ENCODE measurements around the gene DDX17. TPM values are rescaled to one million over a fixed set of nuclear protein-coding genes. Genes with fewer than 3 reads are reported as not detected.

DDX17 gene
- total RNA-seq, 1 experiment from 2014 or later: 343 TPM

DNA sequence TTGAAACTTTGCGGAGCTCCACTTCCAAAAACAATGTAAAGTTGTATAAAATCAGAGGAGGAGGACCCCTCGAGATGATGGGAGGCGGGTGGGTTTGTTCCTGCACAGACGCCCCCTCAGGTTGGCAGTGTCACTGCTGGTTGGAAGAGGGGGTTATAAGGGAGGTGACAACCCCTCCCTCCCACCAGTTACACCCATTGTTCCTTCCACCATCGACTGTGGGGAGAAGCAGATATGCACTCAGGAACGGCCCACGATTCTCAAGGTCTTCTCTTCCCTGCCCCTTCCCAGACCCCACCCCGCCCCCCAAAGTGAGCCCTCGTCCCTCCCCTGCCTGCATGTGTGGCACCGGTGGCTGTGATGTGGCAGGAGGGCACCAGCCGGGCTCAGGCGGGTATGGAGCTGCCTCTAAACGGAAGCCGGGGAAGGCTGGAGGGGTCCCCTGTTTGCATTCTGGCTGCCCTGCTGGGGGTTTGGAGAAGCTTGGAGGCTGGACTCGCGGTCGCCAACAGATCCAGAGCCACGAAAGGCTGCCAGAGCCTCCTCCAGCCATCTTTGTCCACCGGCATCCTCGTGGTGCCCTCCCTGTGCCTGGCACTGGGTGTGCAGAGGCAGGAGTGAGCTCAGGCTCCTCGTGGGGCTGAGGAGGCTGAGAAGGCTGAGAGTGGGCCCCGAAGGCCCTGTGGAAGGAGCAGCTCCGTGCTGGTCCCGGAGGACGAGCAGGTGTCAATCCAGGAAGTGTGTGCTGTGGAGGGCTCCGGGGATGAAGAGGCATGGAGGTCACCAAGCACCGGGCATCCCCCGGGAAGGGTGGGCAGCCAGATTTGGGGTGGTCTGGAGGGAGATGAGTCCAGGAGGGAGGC lies 37.4 kb downstream of the DDX17 start:
- Histone ChIP-seq H3K27me3 (replicated peaks; ENCODE audit: insufficient read depth, low read depth, low read length, poor library complexity) (no peaks in the 10 kb centered on the region), H3K9me3 (ENCODE audit: low read depth, low read length, poor library complexity, severe bottlenecking) (no peaks in the 10 kb centered on the region), H3K4me1 (ENCODE audit: insufficient read depth, low read length, poor library complexity, severe bottlenecking) (peaks cover 5% of the 10 kb centered on the region), H3K27ac (ENCODE audit: low read depth, low read length, poor library complexity, severe bottlenecking) (peak overlapping the region; percentile 43), H3K4me3 (ENCODE audit: low read depth, low read length, poor library complexity, severe bottlenecking) (peak overlapping the region; percentile 51), H3K36me3 (ENCODE audit: insufficient read depth, low read length, poor library complexity, severe bottlenecking) (no peaks in the 10 kb centered on the region)
- ChIA-PET POLR2A (ENCODE audit: low non-redundant PET) (no interaction called here), CTCF (interaction anchor here (0.6 kb wide), 1 partner anchor 919 kb away, joined by 4 read pairs; no protein-coding TSS in a partner anchor)
- TF ChIP-seq CTCF (conservative IDR thresholded peaks at IDR 0.05; ENCODE audit: low read depth, low read length) (peak; percentile 36; the same call in 1 of the 2 replicates), EZH2 (IDR thresholded peaks at IDR 0.05; ENCODE audit: borderline replicate concordance, low read depth, low read length, poor library complexity, severe bottlenecking) (no peak)
- intact Hi-C loops (cut with micrococcal nuclease; ENCODE audit: unreplicated experiment): no loop called here
- BruUV-seq (replicated peaks): no TSS peak
- peak; percentile 48 for DNase-seq (ENCODE audit: low spot score)

- CTCF ChIA-PET: interaction anchor here (0.6 kb wide), 1 partner anchor 918 kb away, joined by 4 read pairs; no protein-coding TSS in a partner anchor
- DNase-seq (ENCODE audit: low spot score): peak; percentile 61
- TF ChIP-seq CTCF (conservative IDR thresholded peaks at IDR 0.05; ENCODE audit: low read depth, low read length): no peak
- no peak for TF ChIP-seq EZH2 (IDR thresholded peaks at IDR 0.05; ENCODE audit: borderline replicate concordance, low read depth, low read length, poor library complexity, severe bottlenecking)
- Histone ChIP-seq H3K4me1 (ENCODE audit: insufficient read depth, low read length, poor library complexity, severe bottlenecking) (peaks cover 5% of the 10 kb centered on the region), H3K4me3 (ENCODE audit: low read depth, low read length, poor library complexity, severe bottlenecking) (peak within 1 kb of the TSS; percentile 51), H3K27me3 (replicated peaks; ENCODE audit: insufficient read depth, low read depth, low read length, poor library complexity) (no peaks in the 10 kb centered on the region), H3K9me3 (ENCODE audit: low read depth, low read length, poor library complexity, severe bottlenecking) (no peaks in the 10 kb centered on the region), H3K36me3 (ENCODE audit: insufficient read depth, low read length, poor library complexity, severe bottlenecking) (no peaks in the 10 kb centered on the region), H3K27ac (ENCODE audit: low read depth, low read length, poor library complexity, severe bottlenecking) (peak within 1 kb of the TSS; percentile 43)
- POLR2A ChIA-PET (ENCODE audit: low non-redundant PET): interaction anchor here (0.9 kb wide), 1 partner anchor 540 kb away, joined by 3 read pairs; no protein-coding TSS in a partner anchor
- intact Hi-C loops (cut with micrococcal nuclease; ENCODE audit: unreplicated experiment): no loop called here
- no TSS peak for BruUV-seq (replicated peaks)
These were observed 38.1 kb downstream of the DDX17 start, which contains the start of gene KDELR3 for GRCh38 chr22:38467904-38468442. TSS of gene KDELR3 (plus strand) at chr22:38468096. CDS start at chr22:38468234, 138 bp downstream.

- H3K9me3 ChIP-seq (ENCODE audit: low read depth, low read length, poor library complexity, severe bottlenecking): no peaks in the 10 kb centered on the region
- no peaks in the 10 kb centered on the region for H3K27me3 ChIP-seq (replicated peaks; ENCODE audit: insufficient read depth, low read depth, low read length, poor library complexity)
- H3K27ac ChIP-seq (ENCODE audit: low read depth, low read length, poor library complexity, severe bottlenecking): no peak overlapping the region
- intact Hi-C loops (cut with micrococcal nuclease; ENCODE audit: unreplicated experiment): no loop called here
- BruUV-seq (replicated peaks): no TSS peak
- ChIA-PET CTCF (no interaction called here), POLR2A (ENCODE audit: low non-redundant PET) (interaction anchor here (0.9 kb wide), 1 partner anchor 540 kb away, joined by 3 read pairs; no protein-coding TSS in a partner anchor)
- H3K4me3 ChIP-seq (ENCODE audit: low read depth, low read length, poor library complexity, severe bottlenecking): peak overlapping the region; percentile 51
- no peak for DNase-seq (ENCODE audit: low spot score)
- H3K36me3 ChIP-seq (ENCODE audit: insufficient read depth, low read length, poor library complexity, severe bottlenecking): no peaks in the 10 kb centered on the region
- peaks cover 5% of the 10 kb centered on the region for H3K4me1 ChIP-seq (ENCODE audit: insufficient read depth, low read length, poor library complexity, severe bottlenecking)
- no peak for TF ChIP-seq CTCF (conservative IDR thresholded peaks at IDR 0.05; ENCODE audit: low read depth, low read length)
- TF ChIP-seq EZH2 (IDR thresholded peaks at IDR 0.05; ENCODE audit: borderline replicate concordance, low read depth, low read length, poor library complexity, severe bottlenecking): no peak
These were observed 38.6 kb downstream of the DDX17 start for GRCh38 chr22:38467438-38467903.
